ENCODE measurements around the gene ARHGEF38.

ARHGEF38 gene

DNA sequence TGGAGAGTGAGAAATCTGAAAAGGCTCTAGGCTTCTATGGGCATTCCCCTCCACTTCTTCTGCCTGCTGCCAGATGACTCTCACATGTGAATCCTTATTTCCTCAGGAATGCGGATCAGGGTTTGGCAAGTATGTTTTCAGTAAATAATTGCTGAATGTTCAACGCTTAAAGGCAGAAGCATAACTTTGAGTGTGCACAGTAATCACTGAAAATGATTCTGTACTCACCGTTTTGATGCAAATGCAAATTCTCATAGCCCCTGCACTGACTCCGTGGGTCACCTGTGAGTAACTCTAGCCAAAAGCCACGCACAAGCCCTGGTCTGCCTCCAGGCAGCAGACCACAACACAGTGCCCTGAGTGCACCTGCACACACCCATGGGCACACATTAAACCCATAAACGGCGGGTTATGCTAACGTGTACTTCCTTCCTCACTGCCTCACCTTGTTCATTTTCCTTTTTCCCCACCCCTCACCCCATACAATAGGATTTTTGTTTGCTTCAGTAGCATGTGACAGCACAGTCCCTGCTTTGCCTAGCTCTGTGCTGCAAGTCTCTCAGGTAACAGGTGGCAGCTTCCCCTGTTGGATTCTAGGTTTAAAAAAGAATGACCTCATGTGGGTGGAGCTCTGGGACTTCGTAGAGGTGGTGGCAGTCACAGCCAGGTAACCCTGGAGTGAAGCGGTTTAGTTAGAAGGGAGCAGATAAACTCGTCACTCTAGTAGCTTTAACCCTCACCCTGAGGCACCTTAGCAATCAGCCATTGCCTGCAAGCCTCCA, at the start of gene ARHGEF38:
TSS of gene ARHGEF38 (plus strand) at position 656 of the 782 bp plus-strand sequence. CDS start 146 bp downstream, outside the sequence.
- Histone ChIP-seq H3K9me3 (ENCODE audit: low read depth, low read length) (no peaks in the 10 kb centered on the region), H3K36me3 (ENCODE audit: insufficient read depth, low read length) (no peaks in the 10 kb centered on the region), H3K4me3 (peak within 1 kb of the TSS; percentile 63), H3K9ac (ENCODE audit: insufficient read length) (peak within 1 kb of the TSS; percentile 53), H3K27ac (peak within 1 kb of the TSS; percentile 88)
- no peak for DNase-seq (ENCODE audit: low read depth, low spot score)
- TF ChIP-seq POLR2AphosphoS5 (IDR thresholded peaks at IDR 0.05; ENCODE audit: borderline replicate concordance, low read depth, low read length), result no peak

DNA sequence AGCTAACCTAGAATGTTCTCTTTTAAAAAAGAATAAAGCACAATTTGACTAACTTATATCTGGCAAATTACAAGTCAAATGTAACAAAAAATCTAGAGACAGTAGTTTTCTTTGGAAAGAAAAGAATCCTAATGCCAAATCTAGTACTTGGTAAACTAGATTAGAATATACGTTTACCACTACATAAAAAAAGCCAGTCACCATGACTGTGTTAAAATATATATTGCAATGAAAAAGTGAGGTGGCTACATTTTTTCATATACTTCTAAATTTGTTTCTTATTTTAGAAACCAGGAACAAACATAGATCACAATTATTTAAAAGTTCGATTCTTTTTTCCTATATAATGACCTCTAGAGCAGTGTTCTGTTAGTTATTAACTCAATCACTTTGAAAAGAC, 48.9 kb upstream of the ARHGEF38 start:
- DNase-seq (ENCODE audit: low read depth, low spot score), result no peak
- H3K9ac ChIP-seq (ENCODE audit: insufficient read length), result no peak overlapping the region
- TF ChIP-seq EZH2 (IDR thresholded peaks at IDR 0.05) (no peak), FOXP2 (optimal IDR thresholded peaks at IDR 0.05; ENCODE audit: control extremely low read depth, extremely low read length, insufficient read depth) (no peak), POLR2AphosphoS5 (IDR thresholded peaks at IDR 0.05; ENCODE audit: borderline replicate concordance, low read depth, low read length) (no peak)
- no peaks in the 10 kb centered on the region for H3K36me3 ChIP-seq (ENCODE audit: insufficient read depth, low read length)
- no peaks in the 10 kb centered on the region for H3K9me3 ChIP-seq (ENCODE audit: low read depth, low read length)
- H3K4me3 ChIP-seq, result no peak overlapping the region
- H3K27ac ChIP-seq, result no peak overlapping the region

GRCh38 chr4:105504744-105505143, 47.7 kb upstream of the ARHGEF38 start:
- no peak overlapping the region for H3K9ac ChIP-seq (ENCODE audit: insufficient read length)
- TF ChIP-seq POLR2AphosphoS5 (IDR thresholded peaks at IDR 0.05; ENCODE audit: borderline replicate concordance, low read depth, low read length) (no peak), FOXP2 (optimal IDR thresholded peaks at IDR 0.05; ENCODE audit: control extremely low read depth, extremely low read length, insufficient read depth) (no peak), EZH2 (IDR thresholded peaks at IDR 0.05) (no peak)
- no peaks in the 10 kb centered on the region for H3K36me3 ChIP-seq (ENCODE audit: insufficient read depth, low read length)

GRCh38 chr4:105509291-105509690, 43.1 kb upstream of the ARHGEF38 start:
- no peaks in the 10 kb centered on the region for H3K9me3 ChIP-seq (ENCODE audit: low read depth, low read length)
- H3K9ac ChIP-seq (ENCODE audit: insufficient read length), result no peak overlapping the region
- TF ChIP-seq EZH2 (IDR thresholded peaks at IDR 0.05) (no peak), POLR2AphosphoS5 (IDR thresholded peaks at IDR 0.05; ENCODE audit: borderline replicate concordance, low read depth, low read length) (no peak), FOXP2 (optimal IDR thresholded peaks at IDR 0.05; ENCODE audit: control extremely low read depth, extremely low read length, insufficient read depth) (no peak)
- H3K27ac ChIP-seq, result no peak overlapping the region
- H3K4me3 ChIP-seq, result no peak overlapping the region
- no peak for DNase-seq (ENCODE audit: low read depth, low spot score)
- H3K36me3 ChIP-seq (ENCODE audit: insufficient read depth, low read length), result no peaks in the 10 kb centered on the region

More at GRCh38 chr4:105504744-105505143, 47.7 kb upstream of the ARHGEF38 start:
- Histone ChIP-seq H3K4me3 (no peak overlapping the region), H3K9me3 (ENCODE audit: low read depth, low read length) (no peaks in the 10 kb centered on the region), H3K27ac (no peak overlapping the region)
- no peak for DNase-seq (ENCODE audit: low read depth, low spot score)

DNA sequence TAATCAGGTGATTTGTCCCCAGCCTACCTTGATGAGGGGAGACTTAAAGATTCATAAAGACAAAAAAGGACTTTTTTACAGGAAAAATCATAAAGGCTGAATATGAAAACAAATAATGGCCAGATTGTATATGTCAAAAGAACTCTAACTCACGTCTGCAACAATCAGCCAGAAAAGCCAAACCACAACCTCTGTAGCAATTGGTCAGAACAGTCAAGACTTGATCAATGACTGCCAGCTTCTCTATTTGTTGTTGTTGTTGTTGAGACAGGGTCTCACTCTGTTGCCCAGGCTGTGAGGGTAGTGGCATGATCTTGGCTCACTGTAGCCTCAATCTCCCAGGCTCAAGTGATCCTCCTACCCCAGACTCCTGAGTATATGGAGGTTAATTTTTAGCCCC, 42.7 kb upstream of the ARHGEF38 start:
- TF ChIP-seq EZH2 (IDR thresholded peaks at IDR 0.05) (no peak), FOXP2 (optimal IDR thresholded peaks at IDR 0.05; ENCODE audit: control extremely low read depth, extremely low read length, insufficient read depth) (no peak), POLR2AphosphoS5 (IDR thresholded peaks at IDR 0.05; ENCODE audit: borderline replicate concordance, low read depth, low read length) (no peak)

GRCh38 chr4:105510245-105510644, 42.2 kb upstream of the ARHGEF38 start:
- no peak for DNase-seq (ENCODE audit: low read depth, low spot score)
- Histone ChIP-seq H3K36me3 (ENCODE audit: insufficient read depth, low read length) (no peaks in the 10 kb centered on the region), H3K27ac (no peak overlapping the region)

More for the DNA sequence above, 42.7 kb upstream of the ARHGEF38 start:
- H3K9ac ChIP-seq (ENCODE audit: insufficient read length), result no peak overlapping the region
- H3K4me3 ChIP-seq, result no peak overlapping the region
- H3K27ac ChIP-seq, result no peak overlapping the region
- no peaks in the 10 kb centered on the region for H3K36me3 ChIP-seq (ENCODE audit: insufficient read depth, low read length)
- no peak for DNase-seq (ENCODE audit: low read depth, low spot score)
- H3K9me3 ChIP-seq (ENCODE audit: low read depth, low read length), result no peaks in the 10 kb centered on the region

DNA sequence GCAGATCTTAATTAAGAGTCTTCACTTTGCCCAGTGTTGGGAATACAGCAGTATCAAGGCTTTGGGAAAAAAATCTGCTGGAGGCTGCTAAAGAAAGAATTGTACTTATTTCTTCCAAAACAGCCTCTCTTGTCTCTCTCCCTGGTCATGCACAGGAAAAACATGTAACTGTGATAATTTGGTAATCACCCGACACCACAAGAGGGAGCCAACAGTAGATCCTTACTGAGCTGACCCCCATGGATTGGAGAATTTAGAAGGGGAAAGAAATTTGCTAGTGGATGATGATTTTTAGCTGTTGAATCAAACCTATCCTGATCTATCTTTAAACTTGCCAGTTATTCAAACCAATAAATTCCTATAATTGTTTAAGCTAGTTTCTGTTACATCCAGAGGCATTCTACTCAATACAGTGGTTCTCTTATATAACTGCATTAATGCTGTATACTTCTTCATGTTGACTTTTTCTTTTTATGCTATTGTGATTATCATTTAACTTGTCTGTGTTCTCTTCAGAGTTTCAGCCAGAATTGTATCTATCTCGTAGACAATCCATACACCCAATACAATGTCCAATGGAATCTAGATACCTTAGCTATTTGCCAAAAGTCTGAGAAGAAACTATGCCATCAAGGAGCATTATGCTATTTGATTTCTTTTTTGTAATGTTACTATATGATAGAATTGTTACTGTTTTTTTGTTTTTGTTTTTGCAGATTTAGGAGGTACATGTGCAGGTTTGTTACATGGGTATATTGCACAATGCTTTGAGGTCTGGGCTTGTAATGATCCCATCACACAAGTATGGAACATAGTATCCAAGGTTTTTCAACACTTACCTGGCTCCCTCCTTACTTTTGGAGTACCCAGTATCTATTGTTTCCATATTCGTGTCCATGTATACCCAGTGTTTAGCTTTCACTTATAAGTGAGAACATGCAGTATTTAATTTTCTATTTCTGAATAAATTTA, 31.3 kb upstream of the ARHGEF38 start:
- Histone ChIP-seq H3K9me3 (ENCODE audit: low read depth, low read length) (no peaks in the 10 kb centered on the region), H3K27ac (no peak overlapping the region), H3K9ac (ENCODE audit: insufficient read length) (no peak overlapping the region), H3K4me3 (no peak overlapping the region), H3K36me3 (ENCODE audit: insufficient read depth, low read length) (no peaks in the 10 kb centered on the region)
- TF ChIP-seq POLR2AphosphoS5 (IDR thresholded peaks at IDR 0.05; ENCODE audit: borderline replicate concordance, low read depth, low read length) (no peak), EZH2 (IDR thresholded peaks at IDR 0.05) (no peak), FOXP2 (optimal IDR thresholded peaks at IDR 0.05; ENCODE audit: control extremely low read depth, extremely low read length, insufficient read depth) (no peak)
- DNase-seq (ENCODE audit: low read depth, low spot score), result peak; percentile 47

More at GRCh38 chr4:105510245-105510644, 42.2 kb upstream of the ARHGEF38 start:
- Histone ChIP-seq H3K9me3 (ENCODE audit: low read depth, low read length) (no peaks in the 10 kb centered on the region), H3K9ac (ENCODE audit: insufficient read length) (no peak overlapping the region), H3K4me3 (no peak overlapping the region)
- TF ChIP-seq POLR2AphosphoS5 (IDR thresholded peaks at IDR 0.05; ENCODE audit: borderline replicate concordance, low read depth, low read length) (no peak), FOXP2 (optimal IDR thresholded peaks at IDR 0.05; ENCODE audit: control extremely low read depth, extremely low read length, insufficient read depth) (no peak), EZH2 (IDR thresholded peaks at IDR 0.05) (no peak)

DNA sequence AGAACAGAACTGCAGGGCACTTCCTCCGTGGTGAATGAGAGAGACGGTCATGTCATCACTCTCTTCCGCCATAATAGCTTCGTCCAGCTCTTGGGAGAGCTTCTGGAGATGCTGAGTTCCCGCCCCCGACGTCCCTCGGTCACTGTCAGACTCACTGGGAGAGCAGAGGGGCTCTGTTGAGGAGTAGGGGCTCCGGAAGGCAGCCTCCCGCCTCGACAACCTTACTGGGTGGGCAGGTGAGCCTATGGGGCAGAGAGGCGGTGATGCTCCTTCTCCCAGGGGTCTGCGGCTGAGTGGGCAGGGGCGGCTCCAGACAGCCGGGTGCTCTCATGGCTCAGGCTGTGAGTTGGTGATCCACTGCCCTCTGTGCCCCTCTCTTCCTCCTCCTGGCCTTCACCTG, 25.8 kb upstream of the ARHGEF38 start:
- Histone ChIP-seq H3K27ac (no peak overlapping the region), H3K36me3 (ENCODE audit: insufficient read depth, low read length) (no peaks in the 10 kb centered on the region), H3K4me3 (no peak overlapping the region), H3K9me3 (ENCODE audit: low read depth, low read length) (no peaks in the 10 kb centered on the region), H3K9ac (ENCODE audit: insufficient read length) (no peak overlapping the region)
- DNase-seq (ENCODE audit: low read depth, low spot score), result no peak
- TF ChIP-seq EZH2 (IDR thresholded peaks at IDR 0.05) (no peak), FOXP2 (optimal IDR thresholded peaks at IDR 0.05; ENCODE audit: control extremely low read depth, extremely low read length, insufficient read depth) (no peak), POLR2AphosphoS5 (IDR thresholded peaks at IDR 0.05; ENCODE audit: borderline replicate concordance, low read depth, low read length) (no peak)
